Caco-2 (cell line): Measurements from ENCODE around the gene IKZF3. TPM values are rescaled to one million over a fixed set of nuclear protein-coding genes. Genes with fewer than 3 reads are reported as not detected.

ENCODE experiments used
- BruUV-seq: library from RNA; stranded (reverse); fragments of 400-500 nt; replicated peaks from 2 replicates; lab custom pipeline; 2021; lab: Mats Ljungman, UMichigan
- CTCF ChIA-PET: fragments of 300-600 bp; sonication (Branson Sonifier 250); formaldehyde crosslinking; loops from one replicate; lab custom pipeline; 2022; ENCODE audit warnings: antibody characterized with exemption; lab: Charles Lee
- POLR2A ChIA-PET: fragments of 300-600 bp; sonication (Branson Sonifier 250); formaldehyde crosslinking; loops from one replicate; lab custom pipeline; 2022; ENCODE audit warnings: antibody characterized with exemption; lab: Charles Lee
- DNase-seq, 2 experiments: peaks; one replicate each; pipeline versions ENCODE4 v3.0.0 to v3.0.0-alpha.2; 2020 to 2022
- H3K27me3 ChIP-seq: replicated peaks from 2 replicates; pipeline ENCODE4 v1.6.0; 2011; ENCODE audit warnings: low read length; ENCODE audit not compliant: control insufficient read depth, insufficient read depth
- H3K36me3 ChIP-seq: 2 replicates; pipeline ENCODE4 v1.5.1; 2011; ENCODE audit warnings: low read length; ENCODE audit not compliant: control insufficient read depth, insufficient read depth
- H3K4me1 ChIP-seq: fragments of 250-450 bp; sonication (Bioruptor Pico); 2 replicates; pipeline ENCODE4 v1.5.1; 2020; ENCODE audit warnings: mild to moderate bottlenecking
- H3K4me3 ChIP-seq: 2 replicates; pipeline ENCODE4 v1.5.1; 2011; ENCODE audit warnings: low read depth, mild to moderate bottlenecking, control low read depth, low read length
- H3K9me3 ChIP-seq: fragments of 250-450 bp; sonication (Bioruptor Pico); 2 replicates; pipeline ENCODE4 v1.5.1; 2020; ENCODE audit warnings: mild to moderate bottlenecking, moderate library complexity
- H3K27ac Mint-ChIP-seq: one replicate; pipeline ENCODE4 v1.8.0; 2022; ENCODE audit warnings: mixed read lengths; ENCODE audit not compliant: unreplicated experiment
- H3K27me3 Mint-ChIP-seq: one replicate; pipeline ENCODE4 v1.8.0; 2022; ENCODE audit warnings: mixed read lengths; ENCODE audit not compliant: insufficient read depth, unreplicated experiment
- H3K36me3 Mint-ChIP-seq: one replicate; pipeline ENCODE4 v1.8.0; 2022; ENCODE audit warnings: mild to moderate bottlenecking, mixed read lengths; ENCODE audit not compliant: insufficient read depth, unreplicated experiment
- H3K4me1 Mint-ChIP-seq: one replicate; pipeline ENCODE4 v1.8.0; 2022; ENCODE audit warnings: low read depth, mixed read lengths; ENCODE audit not compliant: unreplicated experiment
- H3K4me3 Mint-ChIP-seq: one replicate; pipeline ENCODE4 v1.8.0; 2022; ENCODE audit warnings: mild to moderate bottlenecking, moderate library complexity, mixed read lengths; ENCODE audit not compliant: unreplicated experiment
- H3K9me3 Mint-ChIP-seq: one replicate; pipeline ENCODE4 v1.8.0; 2022; ENCODE audit warnings: mixed read lengths; ENCODE audit not compliant: unreplicated experiment
- CTCF ChIP-seq, 2 experiments: fragments of 200-600 bp in 1 of 2; IDR thresholded peaks; 1 replicate in 1 of 2; 2 replicates in 1 of 2; pipeline versions ENCODE4 v1.5.1 to v1.8.0; 2011 to 2022; ENCODE audit warnings: antibody characterized with exemption in 1 of 2, control low read depth in 1 of 2, inconsistent platforms in 1 of 2, low read depth in 1 of 2, low read length in 1 of 2, mild to moderate bottlenecking in 1 of 2, moderate library complexity in 1 of 2; ENCODE audit not compliant: insufficient read depth in 1 of 2, severe bottlenecking in 1 of 2, unreplicated experiment in 1 of 2
- intact Hi-C: fragments of 100-400 bp; cut with micrococcal nuclease; formaldehyde crosslinking; loops from one replicate; pipeline ENCODE4 v1.10.0; 2022; ENCODE audit not compliant: unreplicated experiment
- total RNA-seq: library from RNA; stranded (reverse); gene quantifications from 2 replicates; pipeline ENCODE4 v1.2.3, GENCODE V29; 2022

IKZF3 gene
- total RNA-seq, 1 experiment from 2014 or later: 2.8 TPM

DNA sequence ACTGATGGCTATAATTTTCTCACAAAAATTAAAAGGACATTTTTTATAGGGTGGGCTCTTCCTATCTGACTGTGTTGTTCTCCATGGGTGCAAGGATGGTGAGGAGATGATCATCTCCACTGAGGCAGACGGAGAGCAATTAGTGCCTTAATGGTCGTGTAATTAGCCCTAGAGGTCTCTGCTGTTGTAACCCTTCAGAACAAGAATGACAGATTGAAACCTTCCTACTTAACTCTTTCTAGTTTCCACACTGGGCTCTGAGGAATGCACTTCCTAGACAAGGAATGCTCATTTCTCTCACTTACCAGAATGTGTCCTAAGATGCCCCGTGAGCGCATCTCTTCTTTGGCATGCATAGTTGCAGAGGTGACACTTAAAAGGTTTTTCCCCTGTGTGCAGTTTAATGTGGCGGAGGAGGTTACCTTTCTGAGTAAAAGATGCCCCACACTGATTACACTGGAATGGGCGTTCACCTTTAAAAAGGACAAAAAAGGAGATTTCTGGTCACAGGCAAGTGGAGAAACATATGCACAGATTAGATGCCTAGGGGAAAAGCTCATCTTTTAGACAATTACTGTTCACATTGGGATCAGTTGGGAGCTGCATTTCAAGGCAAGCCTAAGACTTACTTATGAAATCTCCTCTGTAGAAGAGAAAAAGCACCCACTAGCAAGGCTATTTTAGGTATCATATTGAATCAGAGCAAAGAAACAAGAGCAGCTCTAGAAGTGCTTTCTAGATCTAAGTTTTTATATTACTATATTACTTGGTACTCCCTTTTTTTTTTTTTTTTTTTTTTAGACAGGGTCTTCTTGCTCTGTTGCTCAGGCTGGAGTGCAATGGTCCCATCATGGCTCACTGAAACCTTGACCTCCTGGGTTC, 72.8 kb downstream of the IKZF3 start:
- no peak for DNase-seq
- TF ChIP-seq CTCF (IDR thresholded peaks at IDR 0.05; ENCODE audit: insufficient read depth in 1 of 2, low read depth in 1 of 2, low read length in 1 of 2, severe bottlenecking in 1 of 2, unreplicated experiment in 1 of 2): no peak
- H3K9me3 Mint-ChIP-seq: no peaks in the 10 kb centered on the region
- ChIA-PET POLR2A (no interaction called here), CTCF (no interaction called here)
- no peaks in the 10 kb centered on the region for H3K4me1 Mint-ChIP-seq
- Histone ChIP-seq H3K36me3 (no peaks in the 10 kb centered on the region), H3K4me1 (no peaks in the 10 kb centered on the region), H3K27me3 (no peaks in the 10 kb centered on the region), H3K4me3 (no peak overlapping the region), H3K9me3 (no peaks in the 10 kb centered on the region)
- no TSS peak for BruUV-seq
- no peak overlapping the region for H3K4me3 Mint-ChIP-seq
- no peaks in the 10 kb centered on the region for H3K27me3 Mint-ChIP-seq
- no peaks in the 10 kb centered on the region for H3K36me3 Mint-ChIP-seq
- H3K27ac Mint-ChIP-seq: no peak overlapping the region
- intact Hi-C loops: no loop called here

DNA sequence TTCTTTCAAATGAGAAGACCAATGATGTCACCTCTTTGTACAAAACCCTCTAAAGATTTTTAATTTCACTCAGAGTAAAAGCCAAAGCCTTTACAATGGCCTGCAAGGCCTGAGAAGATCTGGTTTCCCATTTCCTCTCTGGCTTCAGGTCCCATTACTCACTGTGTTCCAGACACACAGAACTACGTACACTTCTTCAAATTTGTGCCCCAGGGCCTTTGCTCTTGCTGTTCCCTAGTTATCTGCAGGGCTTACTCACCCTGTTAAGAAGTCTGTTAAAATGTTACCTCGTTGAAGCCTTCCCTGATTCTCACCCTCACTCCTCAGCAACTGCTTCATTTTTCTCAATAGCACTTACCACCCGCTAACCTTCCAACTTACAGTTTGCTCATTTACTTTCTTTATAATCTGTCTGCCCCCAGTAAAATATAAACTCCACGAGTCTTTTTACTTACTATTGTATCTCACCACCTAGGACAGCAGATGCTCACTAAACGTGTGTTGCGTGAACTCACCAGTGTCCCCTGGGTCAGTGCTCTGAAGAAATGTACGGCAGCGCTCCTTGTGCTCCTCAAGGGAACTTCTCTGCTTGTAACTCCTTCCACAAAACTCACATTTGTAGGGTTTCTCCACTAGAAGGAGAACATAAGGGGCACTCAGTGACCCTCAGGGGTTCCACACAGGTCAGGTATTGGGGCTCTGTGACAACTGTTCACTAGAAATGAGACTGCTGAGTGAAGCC, 76.2 kb downstream of the IKZF3 start:
- Histone ChIP-seq H3K9me3 (no peaks in the 10 kb centered on the region), H3K4me1 (peaks cover 4% of the 10 kb centered on the region), H3K27me3 (no peaks in the 10 kb centered on the region), H3K4me3 (no peak overlapping the region), H3K36me3 (no peaks in the 10 kb centered on the region)
- ChIA-PET POLR2A (no interaction called here), CTCF (no interaction called here)
- intact Hi-C loops: no loop called here
- peaks cover 3% of the 10 kb centered on the region for H3K4me1 Mint-ChIP-seq
- BruUV-seq: no TSS peak
- TF ChIP-seq CTCF (IDR thresholded peaks at IDR 0.05; ENCODE audit: insufficient read depth in 1 of 2, low read depth in 1 of 2, low read length in 1 of 2, severe bottlenecking in 1 of 2, unreplicated experiment in 1 of 2): no peak
- H3K9me3 Mint-ChIP-seq: no peaks in the 10 kb centered on the region
- H3K27me3 Mint-ChIP-seq: no peaks in the 10 kb centered on the region
- no peak for DNase-seq
- no peak overlapping the region for H3K4me3 Mint-ChIP-seq
- no peaks in the 10 kb centered on the region for H3K36me3 Mint-ChIP-seq
- no peak overlapping the region for H3K27ac Mint-ChIP-seq

DNA sequence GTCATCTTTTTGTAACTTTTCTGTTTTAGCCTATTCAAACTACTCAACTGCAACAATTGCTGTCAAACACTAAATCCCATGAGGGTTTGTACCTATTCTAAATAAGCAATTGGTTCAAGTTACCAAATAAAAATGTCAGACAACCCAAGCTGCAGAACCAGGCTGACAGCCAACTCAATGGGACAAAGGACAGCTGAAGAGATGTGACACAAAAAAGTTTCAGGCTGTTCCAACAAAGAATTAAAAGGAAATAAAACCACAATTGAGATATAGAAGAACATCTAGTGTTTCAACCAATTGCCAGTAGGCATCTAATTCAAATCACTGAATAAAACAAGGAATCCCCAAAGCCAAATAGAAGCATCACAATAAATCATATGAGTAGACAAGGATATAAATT, 77.1 kb downstream of the IKZF3 start:
- CTCF ChIA-PET: no interaction called here
- no peaks in the 10 kb centered on the region for H3K27me3 Mint-ChIP-seq

More for the DNA sequence above, 77.1 kb downstream of the IKZF3 start:
- H3K9me3 Mint-ChIP-seq: no peaks in the 10 kb centered on the region
- Histone ChIP-seq H3K27me3 (no peaks in the 10 kb centered on the region), H3K4me1 (peaks cover 13% of the 10 kb centered on the region), H3K4me3 (no peak overlapping the region), H3K9me3 (no peaks in the 10 kb centered on the region), H3K36me3 (no peaks in the 10 kb centered on the region)
- intact Hi-C loops: no loop called here
- BruUV-seq: no TSS peak
- DNase-seq: no peak
- TF ChIP-seq CTCF (IDR thresholded peaks at IDR 0.05; ENCODE audit: insufficient read depth in 1 of 2, low read depth in 1 of 2, low read length in 1 of 2, severe bottlenecking in 1 of 2, unreplicated experiment in 1 of 2): no peak
- H3K4me1 Mint-ChIP-seq: peaks cover 12% of the 10 kb centered on the region
- peaks cover 7% of the 10 kb centered on the region for H3K36me3 Mint-ChIP-seq
- H3K4me3 Mint-ChIP-seq: no peak overlapping the region
- H3K27ac Mint-ChIP-seq: no peak overlapping the region
- POLR2A ChIA-PET: no interaction called here
